ENCODE results near the gene LSM14A.
"Not testable (repeated sequence)": the region's sequence is repeated elsewhere in the genome, so short reads cannot be mapped to it uniquely, and the experiment has no call there.

Gene LSM14A

DNA sequence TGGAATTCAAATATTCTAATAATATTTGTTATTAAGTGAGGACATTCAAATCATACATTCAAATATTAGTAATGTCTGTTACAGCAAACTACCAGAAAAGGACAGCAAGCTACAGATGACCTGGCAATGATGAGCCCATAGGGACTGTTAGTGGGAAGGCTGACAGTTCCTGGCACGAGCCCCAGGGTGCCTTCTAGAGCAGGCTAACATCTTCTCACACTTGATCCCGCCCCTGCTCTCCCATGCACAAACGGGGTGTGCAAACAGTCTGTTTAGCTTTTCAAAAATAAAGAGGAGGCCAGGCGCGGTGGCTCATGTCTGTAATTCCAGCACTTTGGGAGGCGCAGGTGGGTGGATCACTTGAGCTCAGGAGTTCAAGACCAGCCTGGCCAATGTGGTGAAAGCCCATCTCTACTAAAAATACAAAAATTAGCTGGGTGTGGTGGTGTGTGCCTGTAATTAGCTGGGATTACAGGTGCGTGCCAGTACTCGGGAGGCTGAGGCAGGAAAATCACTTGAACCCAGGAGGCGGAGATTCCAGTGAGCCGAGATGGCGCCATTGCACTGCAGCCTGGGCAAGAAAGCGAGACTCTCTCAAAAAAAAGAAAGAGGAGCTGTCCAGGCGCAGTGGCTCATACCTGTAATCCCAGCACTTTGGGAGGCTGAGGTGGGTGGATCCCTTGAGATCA, 72.5 kb downstream of the LSM14A start:
- H3K9ac ChIP-seq (ENCODE audit: low read depth, low read length) = no peak overlapping the region
- H3K4me3 ChIP-seq (ENCODE audit: low read length) = no peak overlapping the region
- H3K4me1 ChIP-seq (ENCODE audit: insufficient read depth, low read length) = peaks cover 2% of the 10 kb centered on the region; the same call in 1 of the 2 replicates
- no peaks in the 10 kb centered on the region for H3K9me3 ChIP-seq (ENCODE audit: insufficient read depth, low read depth, low read length)
- no peaks in the 10 kb centered on the region for H3K36me3 ChIP-seq (ENCODE audit: insufficient read depth, low read length)
- H3K27ac ChIP-seq (ENCODE audit: low read depth, low read length) = no peak overlapping the region
- H3K27me3 ChIP-seq (ENCODE audit: insufficient read depth, low read length) = no peaks in the 10 kb centered on the region
- WGBS = 91% methylated on average over 13 of the region's 13 CpGs

GRCh38 chr19:34246340-34246739, 74.0 kb downstream of the LSM14A start:
- no peak overlapping the region; the same call in 1 of the 2 replicates for H3K27ac ChIP-seq (ENCODE audit: low read depth, low read length)
- no peaks in the 10 kb centered on the region for H3K9me3 ChIP-seq (ENCODE audit: insufficient read depth, low read depth, low read length)
- 55% methylated on average over 4 of the region's 4 CpGs for WGBS
- no peaks in the 10 kb centered on the region for H3K36me3 ChIP-seq (ENCODE audit: insufficient read depth, low read length)
- H3K4me3 ChIP-seq (ENCODE audit: low read length) = no peak overlapping the region
- no peak overlapping the region for H3K9ac ChIP-seq (ENCODE audit: low read depth, low read length)
- peaks cover 2% of the 10 kb centered on the region; the same call in 1 of the 2 replicates for H3K4me1 ChIP-seq (ENCODE audit: insufficient read depth, low read length)
- no peaks in the 10 kb centered on the region for H3K27me3 ChIP-seq (ENCODE audit: insufficient read depth, low read length)

GRCh38 chr19:34248941-34249340, 76.6 kb downstream of the LSM14A start:
- Histone ChIP-seq H3K9ac (ENCODE audit: low read depth, low read length) (no peak overlapping the region), H3K9me3 (ENCODE audit: insufficient read depth, low read depth, low read length) (no peaks in the 10 kb centered on the region), H3K4me1 (ENCODE audit: insufficient read depth, low read length) (peaks cover 2% of the 10 kb centered on the region; the same call in 1 of the 2 replicates), H3K36me3 (ENCODE audit: insufficient read depth, low read length) (no peaks in the 10 kb centered on the region), H3K27ac (ENCODE audit: low read depth, low read length) (no peak overlapping the region), H3K27me3 (ENCODE audit: insufficient read depth, low read length) (no peaks in the 10 kb centered on the region), H3K4me3 (ENCODE audit: low read length) (no peak overlapping the region)
- WGBS = 88% methylated on average over 4 of the region's 4 CpGs

DNA sequence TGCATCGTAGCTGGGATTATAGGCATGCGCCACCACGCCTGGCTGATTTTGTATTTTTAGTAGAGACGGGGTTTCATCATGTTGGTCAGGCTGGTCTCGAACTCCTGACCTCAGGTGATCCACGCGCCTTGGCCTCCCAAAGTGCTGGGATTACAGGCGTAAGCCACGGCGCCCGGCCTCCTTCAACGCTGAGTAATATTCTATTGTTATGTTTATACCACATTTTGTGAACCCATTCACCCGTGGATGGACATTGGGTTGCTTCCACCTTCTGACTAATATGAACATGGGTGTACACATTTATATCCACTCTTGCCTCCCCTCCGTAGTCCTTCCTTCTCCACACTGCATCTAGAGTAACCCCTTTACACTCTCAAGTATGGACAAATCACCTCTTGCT, 80.9 kb downstream of the LSM14A start:
- WGBS = 92% methylated on average over 14 of the region's 14 CpGs

DNA sequence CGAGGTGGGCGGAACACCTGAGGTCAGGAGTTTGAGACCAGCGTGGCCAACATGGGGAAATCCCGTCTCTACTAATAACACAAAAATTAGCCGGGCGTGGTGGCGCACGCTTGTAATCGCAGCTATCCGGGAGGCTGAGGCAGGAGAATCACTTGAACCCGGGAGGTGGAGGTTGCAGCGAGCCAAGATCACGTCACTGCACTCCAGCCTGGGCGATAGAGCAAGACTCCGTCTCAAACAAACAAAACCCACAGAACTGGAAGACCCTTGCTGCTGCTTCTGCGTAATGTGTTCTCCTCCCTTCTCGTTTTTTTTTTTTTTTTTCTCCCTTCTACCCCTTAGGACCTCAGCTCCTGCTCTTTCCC, 81.4 kb downstream of the LSM14A start:
- H3K4me3 ChIP-seq (ENCODE audit: low read length) = peak overlapping the region; percentile 70
- H3K27me3 ChIP-seq (ENCODE audit: insufficient read depth, low read length); H3K27ac ChIP-seq (ENCODE audit: low read depth, low read length); H3K9me3 ChIP-seq (ENCODE audit: insufficient read depth, low read depth, low read length); H3K36me3 ChIP-seq (ENCODE audit: insufficient read depth, low read length); H3K4me1 ChIP-seq (ENCODE audit: insufficient read depth, low read length): not testable (repeated sequence)
- H3K9ac ChIP-seq (ENCODE audit: low read depth, low read length) = peak overlapping the region; percentile 48; the same call in 1 of the 2 replicates
- 81% methylated on average over 17 of the region's 17 CpGs for WGBS

More for the DNA sequence above, 80.9 kb downstream of the LSM14A start:
- not testable (repeated sequence) for H3K27ac ChIP-seq (ENCODE audit: low read depth, low read length); H3K9ac ChIP-seq (ENCODE audit: low read depth, low read length); H3K4me1 ChIP-seq (ENCODE audit: insufficient read depth, low read length); H3K36me3 ChIP-seq (ENCODE audit: insufficient read depth, low read length); H3K9me3 ChIP-seq (ENCODE audit: insufficient read depth, low read depth, low read length); H3K27me3 ChIP-seq (ENCODE audit: insufficient read depth, low read length); H3K4me3 ChIP-seq (ENCODE audit: low read length)

GRCh38 chr19:34254046-34254697, 81.9 kb downstream of the LSM14A start, which contains the start of gene GARRE1:
Gene GARRE1 (plus strand): TSS chr19:34254554. CDS start chr19:34300474, 45,920 bp downstream.
- H3K27ac ChIP-seq (ENCODE audit: low read depth, low read length) = peak within 1 kb of the TSS; percentile 72
- H3K36me3 ChIP-seq (ENCODE audit: insufficient read depth, low read length) = no peaks in the 10 kb centered on the region
- under 1% methylated on average over 55 of the region's 56 CpGs for WGBS
- H3K9me3 ChIP-seq (ENCODE audit: insufficient read depth, low read depth, low read length) = no peaks in the 10 kb centered on the region
- no peaks in the 10 kb centered on the region for H3K27me3 ChIP-seq (ENCODE audit: insufficient read depth, low read length)
- peak within 1 kb of the TSS; percentile 70 for H3K4me3 ChIP-seq (ENCODE audit: low read length)
- peak within 1 kb of the TSS; percentile 80 for H3K9ac ChIP-seq (ENCODE audit: low read depth, low read length)
- H3K4me1 ChIP-seq (ENCODE audit: insufficient read depth, low read length) = peaks cover 6% of the 10 kb centered on the region; the same call in 1 of the 2 replicates

DNA sequence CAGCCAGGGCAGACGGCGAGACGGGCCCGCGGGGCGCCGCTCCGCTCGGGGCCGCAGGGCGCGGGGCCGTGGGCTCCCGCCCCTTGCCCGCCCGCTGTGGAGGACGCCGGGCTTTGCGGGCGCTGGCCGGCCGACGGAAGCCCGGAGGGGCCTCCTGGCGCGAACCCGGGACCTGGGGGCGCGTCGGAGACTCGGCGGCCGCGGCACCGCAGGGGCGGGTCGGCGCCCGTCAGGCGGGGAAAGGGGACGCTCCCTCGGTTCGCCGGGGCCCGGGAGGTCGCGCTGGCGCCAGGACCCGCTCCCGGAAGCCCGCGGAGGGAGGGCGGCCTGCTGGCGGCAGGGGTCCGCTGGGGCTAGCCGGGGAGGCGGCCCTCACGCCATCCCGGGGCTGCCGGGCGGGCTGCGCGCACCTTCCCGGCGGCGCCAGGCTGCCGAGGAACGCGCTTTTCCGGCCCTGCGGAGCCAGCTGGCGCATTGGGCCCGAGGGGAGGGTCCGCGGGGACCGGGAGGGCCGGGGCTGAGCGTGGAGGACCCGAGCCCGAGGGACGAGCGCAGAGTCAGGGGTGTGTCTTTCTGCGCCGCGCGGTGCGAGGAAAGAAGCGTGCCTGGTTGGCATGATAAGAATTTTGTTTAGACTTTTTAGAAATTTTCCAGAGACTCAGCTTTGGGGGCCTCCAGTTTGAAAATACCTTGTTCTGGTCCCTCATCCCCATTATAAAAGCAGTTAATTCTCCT, 82.6 kb downstream of the LSM14A start:
- Histone ChIP-seq H3K4me1 (ENCODE audit: insufficient read depth, low read length) (peaks cover 6% of the 10 kb centered on the region; the same call in 1 of the 2 replicates), H3K9me3 (ENCODE audit: insufficient read depth, low read depth, low read length) (no peaks in the 10 kb centered on the region), H3K27ac (ENCODE audit: low read depth, low read length) (peak overlapping the region; percentile 72; the same call in 1 of the 2 replicates), H3K27me3 (ENCODE audit: insufficient read depth, low read length) (no peaks in the 10 kb centered on the region), H3K36me3 (ENCODE audit: insufficient read depth, low read length) (no peaks in the 10 kb centered on the region), H3K9ac (ENCODE audit: low read depth, low read length) (peak overlapping the region; percentile 80), H3K4me3 (ENCODE audit: low read length) (peak overlapping the region; percentile 70)
- WGBS = under 1% methylated on average over 88 of the region's 88 CpGs

DNA sequence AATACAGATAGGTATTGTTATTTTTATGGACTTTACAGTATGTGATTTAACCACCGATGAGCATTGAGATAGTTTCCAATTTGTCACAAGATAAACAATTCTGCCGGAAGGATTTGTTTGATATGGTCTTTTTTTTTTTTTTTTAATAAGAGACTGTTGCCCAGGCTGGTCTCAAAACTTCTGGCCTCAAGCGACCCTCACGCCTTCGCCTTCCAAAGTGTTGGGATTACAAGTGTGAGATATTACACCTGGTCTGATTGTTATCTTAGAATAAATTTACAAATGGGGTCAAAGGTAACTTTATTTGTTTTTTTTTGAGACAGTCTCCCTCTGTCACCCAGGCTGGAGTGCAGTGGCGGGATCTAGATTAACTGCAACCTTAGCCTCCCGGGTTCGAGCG, 83.2 kb downstream of the LSM14A start:
- Histone ChIP-seq H3K27me3 (ENCODE audit: insufficient read depth, low read length) (no peaks in the 10 kb centered on the region), H3K9me3 (ENCODE audit: insufficient read depth, low read depth, low read length) (no peaks in the 10 kb centered on the region), H3K4me1 (ENCODE audit: insufficient read depth, low read length) (peaks cover 8% of the 10 kb centered on the region), H3K27ac (ENCODE audit: low read depth, low read length) (no peak overlapping the region; the same call in 1 of the 2 replicates), H3K36me3 (ENCODE audit: insufficient read depth, low read length) (no peaks in the 10 kb centered on the region), H3K9ac (ENCODE audit: low read depth, low read length) (peak overlapping the region; percentile 80; the same call in 1 of the 2 replicates), H3K4me3 (ENCODE audit: low read length) (peak overlapping the region; percentile 70)
- WGBS = 78% methylated on average over 9 of the region's 9 CpGs

DNA sequence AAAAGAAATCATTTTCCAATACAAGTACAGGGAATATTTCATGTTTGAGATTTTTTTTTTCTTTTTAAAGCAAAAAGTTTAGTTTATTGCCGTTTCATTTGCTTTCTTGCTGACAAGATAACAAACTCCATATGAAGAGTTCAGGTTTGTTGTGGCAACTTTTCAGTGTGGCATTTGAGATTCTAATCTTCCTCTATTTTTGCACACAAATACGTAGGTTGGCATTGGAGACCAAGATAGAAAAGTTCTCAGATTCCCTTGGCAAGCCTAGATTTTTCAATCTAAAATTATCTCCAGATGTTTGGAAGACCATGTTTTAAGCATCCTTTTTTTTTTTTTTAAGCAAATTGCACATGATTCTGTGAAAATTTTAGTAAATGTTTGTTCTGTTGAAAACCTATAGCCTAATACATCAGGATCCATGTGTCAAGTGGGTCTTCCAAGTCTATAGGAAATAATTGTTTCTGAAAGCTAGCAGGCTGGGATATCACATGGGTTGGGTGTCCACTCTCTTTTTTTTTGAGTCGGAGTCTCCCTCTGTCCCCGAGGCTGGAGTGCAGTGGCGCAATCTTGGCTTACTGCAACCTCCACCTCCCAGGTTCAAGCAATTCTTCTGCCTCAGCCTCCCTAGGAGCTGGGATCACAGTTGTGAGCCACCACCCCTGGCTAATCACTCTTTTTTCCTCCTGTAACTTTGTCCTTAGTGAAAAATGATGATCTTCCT, 84.7 kb downstream of the LSM14A start:
- WGBS = 92% methylated on average over 5 of the region's 5 CpGs
- no peaks in the 10 kb centered on the region for H3K36me3 ChIP-seq (ENCODE audit: insufficient read depth, low read length)

GRCh38 chr19:34257559-34257924, 85.2 kb downstream of the LSM14A start:
- WGBS = 87% methylated on average over 2 of the region's 2 CpGs
- Histone ChIP-seq H3K36me3 (ENCODE audit: insufficient read depth, low read length) (no peaks in the 10 kb centered on the region), H3K27me3 (ENCODE audit: insufficient read depth, low read length) (no peaks in the 10 kb centered on the region), H3K4me1 (ENCODE audit: insufficient read depth, low read length) (peaks cover 22% of the 10 kb centered on the region), H3K4me3 (ENCODE audit: low read length) (no peak overlapping the region), H3K9ac (ENCODE audit: low read depth, low read length) (no peak overlapping the region), H3K9me3 (ENCODE audit: insufficient read depth, low read depth, low read length) (no peaks in the 10 kb centered on the region), H3K27ac (ENCODE audit: low read depth, low read length) (no peak overlapping the region)

More for the DNA sequence above, 84.7 kb downstream of the LSM14A start:
- peaks cover 22% of the 10 kb centered on the region for H3K4me1 ChIP-seq (ENCODE audit: insufficient read depth, low read length)
- no peak overlapping the region for H3K9ac ChIP-seq (ENCODE audit: low read depth, low read length)
- H3K9me3 ChIP-seq (ENCODE audit: insufficient read depth, low read depth, low read length) = no peaks in the 10 kb centered on the region
- no peaks in the 10 kb centered on the region for H3K27me3 ChIP-seq (ENCODE audit: insufficient read depth, low read length)
- H3K4me3 ChIP-seq (ENCODE audit: low read length) = no peak overlapping the region
- H3K27ac ChIP-seq (ENCODE audit: low read depth, low read length) = no peak overlapping the region

Data from HUES64 (cell line).